ENCODE results near the gene WASF2. TPM values are rescaled to one million over a fixed set of nuclear protein-coding genes. Genes with fewer than 3 reads are reported as not detected.

WASF2 gene
- total and polyA plus RNA-seq, 2 of the 8 experiments (the other 6 are each of a cell fraction or from before 2014, with no cell fraction given): 32.1 to 86.6 TPM

DNA sequence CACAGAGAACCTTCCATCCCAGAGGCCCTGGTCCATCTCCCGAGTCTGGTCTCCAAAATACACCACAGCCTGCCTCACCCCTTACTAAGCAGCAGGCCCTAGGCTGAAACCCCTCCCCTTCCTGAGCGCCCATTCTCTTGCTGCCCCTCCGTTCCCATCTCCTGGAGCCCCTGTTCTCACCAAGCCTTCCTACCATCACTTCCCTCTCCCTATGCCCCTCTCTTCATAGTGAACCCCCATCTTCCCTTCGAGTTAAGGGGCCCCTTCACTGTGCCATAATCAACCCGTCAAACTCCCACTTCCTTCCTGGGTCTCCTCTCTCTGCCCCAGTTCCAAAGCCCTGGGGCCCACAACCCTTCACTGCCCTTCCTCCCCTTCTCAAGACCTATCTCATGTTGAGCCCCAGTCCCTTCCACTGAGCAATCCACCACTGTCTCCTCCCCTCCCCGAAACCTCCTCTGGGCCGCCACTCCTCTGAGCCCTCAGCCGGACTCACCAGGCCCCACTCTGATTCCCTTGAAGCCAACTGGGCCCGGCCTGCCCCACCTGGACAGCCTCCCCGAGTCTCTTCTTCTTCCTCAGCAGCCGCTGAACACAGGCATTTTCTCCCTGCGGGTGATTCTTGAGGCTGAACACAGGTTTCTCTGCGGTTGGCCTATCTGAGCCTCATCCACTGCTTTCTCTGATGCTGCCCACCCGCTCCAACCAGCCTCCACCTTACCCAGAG is 42.2 kb upstream of the WASF2 start:
- FAIRE-seq (no peak), DNase-seq (ENCODE audit: low read depth in 1 of 2, low spot score in 2 of 2) (no peak)
- Histone ChIP-seq H3K79me2 (ENCODE audit: control insufficient read depth in 1 of 2, insufficient read depth in 2 of 2, low read length in 2 of 2) (no peaks in the 10 kb centered on the region), H4K8ac (ENCODE audit: extremely low read depth, insufficient read depth, low read length) (no peak overlapping the region; the same call in 1 of the 2 replicates), H3K23ac (ENCODE audit: insufficient read length) (no peak overlapping the region), H3K4ac (replicated peaks; ENCODE audit: insufficient read length, low read depth, low read length) (no peak overlapping the region), H3K4me3 (ENCODE audit: extremely low read depth in 1 of 4, insufficient read depth in 2 of 4, low read depth in 3 of 4, low read length in 4 of 4) (no peak overlapping the region), H3K27me3 (replicated peaks in 1 of 4; ENCODE audit: control insufficient read depth in 3 of 4, extremely low read depth in 1 of 4, insufficient read depth in 3 of 4, low read length in 3 of 4) (no peaks in the 10 kb centered on the region), H3K9me3 (ENCODE audit: insufficient read depth in 2 of 2, low read depth in 1 of 2, low read length in 1 of 2) (no peaks in the 10 kb centered on the region), H3K56ac (replicated peaks; ENCODE audit: insufficient read length, low read depth, low read length) (no peak overlapping the region), H3K27ac (ENCODE audit: low read depth, low read length) (no peak overlapping the region), H2AFZ (ENCODE audit: low read length) (no peak overlapping the region), H3K9ac (replicated peaks in 1 of 4; ENCODE audit: extremely low read depth in 1 of 4, low read depth in 3 of 4, low read length in 3 of 4) (no peak overlapping the region), H3K4me1 (replicated peaks in 1 of 4; ENCODE audit: control insufficient read depth in 3 of 4, insufficient read depth in 4 of 4, low read length in 3 of 4) (peaks cover 15 to 40% (median 26%) of the 10 kb centered on the region in 4 experiments), H4K20me1 (replicated peaks in 1 of 2; ENCODE audit: control insufficient read depth in 1 of 2, insufficient read depth in 2 of 2, low read length in 2 of 2) (peaks cover 1 to 7% of the 10 kb centered on the region in 2 experiments), H3K18ac (ENCODE audit: extremely low read depth, low read length) (no peak overlapping the region), H3K23me2 (ENCODE audit: low read depth, low read length) (peaks cover 14% of the 10 kb centered on the region), H3K36me3 (ENCODE audit: control insufficient read depth in 2 of 4, insufficient read depth in 4 of 4, low read length in 3 of 4) (no peaks in the 10 kb centered on the region), H2AK5ac (ENCODE audit: low read depth, low read length) (0 out of 2 replicates have a peak overlapping the region, but pooled peaks have one; percentile 26), H3K4me2 (ENCODE audit: insufficient read depth in 1 of 2, low read depth in 2 of 2, low read length in 2 of 2) (no peak overlapping the region), H4K91ac (replicated peaks; ENCODE audit: insufficient read length, low read length) (no peak overlapping the region), H4K5ac (ENCODE audit: insufficient read length, low read depth, low read length) (no peak overlapping the region), H2BK20ac (ENCODE audit: low read length) (0 out of 2 replicates have a peak overlapping the region, but pooled peaks have one; percentile 18), H3K14ac (ENCODE audit: insufficient read length) (no peak overlapping the region), H2BK120ac (replicated peaks; ENCODE audit: low read depth, low read length) (no peak overlapping the region), H2BK5ac (ENCODE audit: low read depth, low read length) (no peak overlapping the region; the same call in 1 of the 2 replicates), H2BK12ac (ENCODE audit: low read depth, low read length) (0 out of 2 replicates have a peak overlapping the region, but pooled peaks have one; percentile 9), H3K79me1 (ENCODE audit: low read depth, low read length) (peaks cover 2% of the 10 kb centered on the region; the same call in 1 of the 2 replicates), H2BK15ac (ENCODE audit: low read length) (no peak overlapping the region)
- TF ChIP-seq NRF1 (IDR thresholded peaks at IDR 0.05; ENCODE audit: low read depth, low read length): no peak
- peak; percentile 49; the same call in 1 of the 2 replicates for TF ChIP-seq POLR2AphosphoS5 (IDR thresholded peaks at IDR 0.05; ENCODE audit: low read depth, low read length)
- WGBS, 2 experiments (ENCODE audit: extremely low coverage in 1 of 2, insufficient coverage in 1 of 2, insufficient read length in 1 of 2, insufficient replicate concordance in 2 of 2, low coverage in 1 of 2, low lambda C conversion rate in 2 of 2, missing lambda C conversion rate in 1 of 2): 93% methylated on average over 14 of the region's 14 CpGs; no CpG with 5 or more reads in 1 of the 2 experiments
- CTCF ChIA-PET (ENCODE audit: partially characterized antibody): interaction anchor here (0.8 to 56.1 kb wide), 6 partner anchors 13 to 119 kb away, joined by 3 to 1807 read pairs (median 432); partner anchors contain the start of gene AHDC1
- POLR2A ChIA-PET (ENCODE audit: partially characterized antibody): interaction anchor here (1.1 kb wide), 1 partner anchor 40 kb away, joined by 3 read pairs; no protein-coding TSS in a partner anchor

All from H1 (cell line).